ENCODE results near the gene PTK7.
A peak's percentile ranks its signal among the peaks of the same experiment; 100 is the strongest.

The PTK7 gene

DNA sequence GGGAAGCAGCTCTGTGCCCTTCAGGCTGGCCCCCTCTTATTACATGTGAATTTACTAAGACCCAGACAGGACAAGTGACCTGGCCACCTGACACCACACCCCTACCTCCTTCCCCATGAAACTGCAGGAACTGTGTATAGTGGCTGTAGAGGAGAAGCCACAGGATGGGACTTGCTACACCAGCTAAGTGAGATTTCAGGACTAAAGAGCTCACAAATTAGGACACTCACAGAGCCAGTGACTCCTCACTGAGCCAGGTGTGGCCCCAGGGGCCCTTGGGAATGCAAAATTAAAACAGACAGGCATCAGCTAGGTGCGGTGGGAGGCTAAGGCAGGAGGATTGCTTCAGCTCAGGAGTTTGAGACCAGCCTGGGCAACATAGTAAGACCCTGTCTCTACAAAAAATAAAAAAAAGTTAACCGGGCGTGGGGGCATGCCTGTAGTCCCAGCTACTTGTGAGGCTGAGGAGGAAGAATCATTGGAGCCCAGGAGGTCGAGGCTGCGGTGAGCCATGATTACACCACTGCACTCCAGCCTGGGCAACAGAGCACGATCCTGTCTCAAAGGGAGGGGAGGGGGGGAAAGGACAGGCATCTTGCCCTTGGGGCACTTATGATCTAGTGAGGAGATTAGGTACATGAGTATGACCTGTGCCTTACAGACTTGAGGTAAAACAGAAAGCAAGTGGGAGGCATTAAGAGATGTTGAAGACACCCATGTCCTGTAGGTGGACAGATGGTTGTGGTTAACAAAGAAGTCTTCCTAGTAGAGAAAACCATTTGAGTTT, 71.8 kb downstream of the PTK7 start:
- DNase-seq = no peak

DNA sequence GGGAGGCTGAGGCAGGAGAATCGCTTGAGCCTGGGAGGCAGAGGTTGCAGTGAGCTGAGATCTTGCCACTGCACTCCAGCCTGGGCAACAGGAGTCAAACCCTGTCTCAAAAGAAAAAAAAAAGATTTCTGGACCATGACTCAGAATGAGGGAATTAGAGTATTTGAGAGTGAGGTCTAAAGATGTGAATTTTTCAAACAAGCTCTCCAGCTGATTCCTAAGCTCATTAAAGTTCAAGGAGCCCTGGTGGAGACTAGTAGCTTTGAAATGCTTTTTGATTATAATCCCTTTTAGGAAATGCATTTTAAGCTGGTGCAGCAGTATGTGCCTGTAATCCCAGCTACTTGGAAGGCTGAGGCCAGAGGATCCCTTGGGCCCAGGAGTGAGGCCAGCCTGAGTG, 73.2 kb downstream of the PTK7 start:
- DNase-seq = no peak

DNA sequence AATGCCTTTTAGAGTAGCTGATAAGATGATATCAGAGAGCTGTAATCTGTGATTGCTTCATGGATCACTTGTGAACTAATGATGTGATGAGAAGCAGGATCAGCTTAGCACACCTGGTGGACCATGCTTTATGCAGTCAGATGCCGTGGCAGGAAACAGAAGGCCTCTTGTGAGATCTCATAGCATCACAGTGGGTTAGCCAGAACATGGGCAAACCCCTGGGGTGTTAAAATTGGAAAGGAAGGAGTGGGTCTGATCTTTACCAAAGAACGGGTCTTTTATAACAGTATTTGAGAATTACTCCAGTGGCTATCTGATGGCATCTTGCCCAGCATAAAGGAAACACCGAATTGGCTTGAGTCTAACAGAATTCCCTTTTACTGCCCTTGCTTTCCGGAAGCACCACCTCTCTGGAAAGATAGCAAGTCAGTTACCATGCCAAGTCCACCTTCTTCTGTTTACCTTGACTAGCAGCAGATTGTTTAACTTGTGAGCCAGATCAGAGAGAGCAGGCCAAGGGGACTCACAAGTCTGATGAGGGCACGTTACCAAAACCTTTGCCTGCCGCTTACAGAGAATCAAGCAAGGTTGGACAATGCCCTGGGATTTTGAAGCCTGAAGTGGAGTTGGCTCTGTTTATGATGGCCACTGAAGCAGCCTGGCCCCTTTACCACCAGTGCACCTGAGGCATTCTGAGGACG, 74.1 kb downstream of the PTK7 start:
- no peak for DNase-seq

DNA sequence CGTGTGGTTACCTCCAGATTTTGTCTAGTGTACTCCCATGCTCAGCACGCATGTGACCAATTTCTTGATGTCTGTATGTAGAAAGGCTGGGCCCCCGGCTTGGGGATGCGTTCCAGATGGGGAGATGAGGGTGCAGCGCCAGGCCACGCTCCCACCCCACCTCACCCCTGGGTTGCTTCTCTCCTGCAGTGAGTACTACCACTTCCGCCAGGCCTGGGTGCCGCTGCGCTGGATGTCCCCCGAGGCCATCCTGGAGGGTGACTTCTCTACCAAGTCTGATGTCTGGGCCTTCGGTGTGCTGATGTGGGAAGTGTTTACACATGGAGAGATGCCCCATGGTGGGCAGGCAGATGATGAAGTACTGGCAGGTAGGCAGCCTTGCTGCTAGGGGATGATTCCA, 83.5 kb downstream of the PTK7 start:
- no peak for DNase-seq

DNA sequence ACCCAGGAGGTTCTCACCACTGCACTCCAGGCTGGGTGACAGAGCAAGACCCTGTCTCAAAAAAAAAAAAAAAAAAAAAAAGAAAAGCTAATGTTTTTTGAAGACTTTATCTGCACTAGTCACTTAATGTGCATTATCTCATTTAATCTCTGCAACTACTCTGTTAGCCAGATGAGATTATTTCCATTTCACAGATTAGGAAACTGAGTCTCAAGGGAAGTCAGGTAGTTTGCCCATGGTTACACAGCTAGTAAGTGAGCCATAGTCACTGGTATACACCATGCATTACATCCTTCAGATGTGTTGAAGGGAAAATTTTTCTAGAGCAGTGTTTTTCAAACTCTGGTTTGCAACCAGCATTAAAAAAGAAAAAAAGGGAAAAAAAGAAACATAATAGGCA, 87.8 kb downstream of the PTK7 start:
- DNase-seq = no peak

DNA sequence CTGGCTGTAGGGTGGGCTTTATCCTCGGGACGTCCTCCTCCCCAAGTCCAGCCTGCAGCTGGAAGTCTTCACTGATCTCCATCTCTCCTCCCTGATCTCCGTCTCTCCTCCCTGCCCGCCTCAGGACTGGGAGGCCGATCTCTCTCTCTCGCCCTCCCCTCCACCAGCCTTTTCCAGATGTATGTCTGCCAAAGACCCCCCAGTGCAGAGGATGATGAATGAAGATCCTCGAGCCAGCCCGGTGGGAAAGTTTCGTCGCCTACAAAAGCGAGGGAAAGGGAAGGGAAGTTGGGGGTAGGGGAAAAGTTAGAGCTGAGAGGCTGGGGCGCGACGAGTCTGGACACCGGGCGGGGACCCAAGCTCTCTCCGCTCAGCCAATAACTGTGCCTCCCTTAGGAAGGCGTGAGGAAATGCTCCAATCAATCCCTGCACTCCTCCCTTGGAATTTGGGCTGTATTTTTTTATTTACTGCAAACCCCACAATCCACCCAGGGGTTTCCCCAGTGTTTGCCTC, 94.4 kb downstream of the PTK7 start:
- DNase-seq = peak; percentile 90

DNA sequence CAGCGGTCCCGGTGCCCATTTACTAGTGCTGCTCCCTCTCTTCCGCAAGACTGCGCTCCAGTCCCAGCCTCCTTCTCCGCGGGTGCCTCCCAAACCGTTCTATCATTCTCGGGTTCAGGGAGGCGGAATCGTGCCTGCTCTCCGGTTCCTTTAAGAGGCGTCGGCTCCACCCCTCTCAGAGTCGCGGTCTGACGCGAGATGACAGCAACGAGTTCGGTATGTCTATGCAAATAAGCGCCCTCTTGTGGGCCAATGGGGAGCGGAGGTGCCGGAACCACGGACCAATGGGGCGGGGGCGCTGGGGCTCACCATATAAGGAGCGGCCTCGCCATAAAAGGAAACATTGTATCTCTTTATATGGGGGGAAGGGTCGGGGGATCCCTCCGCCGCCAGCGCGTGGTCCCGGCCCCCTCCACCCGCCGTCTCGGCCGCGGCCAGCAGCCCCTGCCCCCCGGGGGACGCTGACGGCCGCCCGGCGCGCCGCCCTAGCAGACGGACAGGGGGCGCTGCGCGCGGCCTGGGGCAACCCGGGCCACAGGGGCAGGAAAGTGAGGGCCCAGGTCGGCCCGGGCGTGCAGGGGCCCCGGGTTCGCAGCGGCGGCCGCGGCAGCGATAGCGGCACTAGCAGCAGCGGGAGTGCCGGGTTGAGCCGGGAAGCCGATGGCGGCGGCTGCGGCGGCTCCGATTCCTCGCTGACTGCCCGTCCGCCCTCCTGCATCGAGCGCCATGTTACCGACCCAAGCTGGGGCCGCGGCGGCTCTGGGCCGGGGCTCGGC, 95.0 kb downstream of the PTK7 start, which contains the start of gene SRF:
TSS of gene SRF (plus strand) at position 339 of the 776 bp plus-strand sequence. CDS start at position 727, 388 bp downstream.
- DNase-seq = peak; percentile 93

DNA sequence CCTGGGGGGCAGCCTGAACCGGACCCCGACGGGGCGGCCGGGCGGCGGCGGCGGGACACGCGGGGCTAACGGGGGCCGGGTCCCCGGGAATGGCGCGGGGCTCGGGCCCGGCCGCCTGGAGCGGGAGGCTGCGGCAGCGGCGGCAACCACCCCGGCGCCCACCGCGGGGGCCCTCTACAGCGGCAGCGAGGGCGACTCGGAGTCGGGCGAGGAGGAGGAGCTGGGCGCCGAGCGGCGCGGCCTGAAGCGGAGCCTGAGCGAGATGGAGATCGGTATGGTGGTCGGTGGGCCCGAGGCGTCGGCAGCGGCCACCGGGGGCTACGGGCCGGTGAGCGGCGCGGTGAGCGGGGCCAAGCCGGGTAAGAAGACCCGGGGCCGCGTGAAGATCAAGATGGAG, 95.6 kb downstream of the PTK7 start:
- DNase-seq = no peak

DNA sequence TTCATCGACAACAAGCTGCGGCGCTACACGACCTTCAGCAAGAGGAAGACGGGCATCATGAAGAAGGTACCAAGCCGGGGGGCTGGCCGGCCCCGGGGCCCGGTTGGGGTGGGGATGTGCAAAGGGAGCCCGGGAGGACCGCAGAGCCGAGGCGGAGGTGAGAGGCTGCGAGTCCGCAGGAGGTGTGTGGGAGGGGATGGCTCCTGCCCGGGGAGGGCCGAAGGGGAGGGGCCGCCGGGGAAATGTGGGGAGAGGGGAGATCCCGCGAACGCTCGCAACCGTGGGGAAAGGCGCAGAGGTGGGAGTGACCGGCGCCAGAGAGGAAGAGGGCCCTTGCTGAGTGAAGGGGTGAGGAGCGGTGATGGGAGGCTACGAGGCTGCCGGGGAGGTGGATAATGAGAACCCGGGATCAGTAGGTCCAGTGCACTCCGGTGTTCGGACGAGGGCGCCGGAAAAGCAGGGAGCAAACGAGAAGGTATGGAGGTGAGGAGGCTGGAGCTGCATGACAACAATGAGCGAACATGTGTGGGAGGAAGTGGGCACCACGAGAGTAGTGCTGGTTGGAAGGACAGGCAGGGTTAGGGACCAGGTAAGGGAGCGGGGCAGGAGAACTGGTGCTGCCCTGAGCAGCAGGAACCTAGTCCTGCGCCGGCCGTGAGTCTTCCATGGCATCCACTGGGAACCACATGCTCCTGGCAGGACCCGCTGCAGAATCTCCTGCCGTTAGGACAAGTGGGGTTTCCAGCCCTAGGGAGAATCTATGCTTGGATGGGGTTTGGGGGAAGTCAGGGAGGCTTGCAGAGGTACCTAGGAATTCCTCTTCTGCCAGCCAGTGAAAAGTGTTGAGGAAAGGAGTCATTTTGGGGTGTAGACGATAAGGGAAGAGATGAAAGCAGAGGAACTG, 96.2 kb downstream of the PTK7 start:
- DNase-seq = no peak

DNA sequence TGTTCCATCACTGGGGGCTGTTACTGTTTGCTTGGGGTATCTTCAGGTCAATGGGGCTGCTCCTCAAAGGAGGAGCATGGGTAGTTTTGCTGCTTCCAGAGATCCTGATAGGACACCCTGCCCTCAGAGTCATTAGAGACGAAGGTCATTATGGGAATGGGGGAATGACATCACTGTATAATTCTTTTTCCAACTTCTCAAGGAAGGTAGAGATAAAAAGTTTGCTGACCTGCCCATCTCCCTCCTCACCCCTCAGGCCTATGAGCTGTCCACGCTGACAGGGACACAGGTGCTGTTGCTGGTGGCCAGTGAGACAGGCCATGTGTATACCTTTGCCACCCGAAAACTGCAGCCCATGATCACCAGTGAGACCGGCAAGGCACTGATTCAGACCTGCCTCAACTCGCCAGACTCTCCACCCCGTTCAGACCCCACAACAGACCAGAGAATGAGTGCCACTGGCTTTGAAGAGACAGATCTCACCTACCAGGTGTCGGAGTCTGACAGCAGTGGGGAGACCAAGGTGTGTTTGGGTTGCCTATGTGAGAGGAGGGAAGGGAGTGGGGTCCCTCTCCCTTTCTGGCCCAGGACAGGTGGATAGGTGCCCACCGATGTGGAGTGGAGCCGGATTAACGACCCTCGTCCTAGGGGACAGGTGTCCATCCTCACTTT, 97.6 kb downstream of the PTK7 start:
- DNase-seq = no peak

DNA sequence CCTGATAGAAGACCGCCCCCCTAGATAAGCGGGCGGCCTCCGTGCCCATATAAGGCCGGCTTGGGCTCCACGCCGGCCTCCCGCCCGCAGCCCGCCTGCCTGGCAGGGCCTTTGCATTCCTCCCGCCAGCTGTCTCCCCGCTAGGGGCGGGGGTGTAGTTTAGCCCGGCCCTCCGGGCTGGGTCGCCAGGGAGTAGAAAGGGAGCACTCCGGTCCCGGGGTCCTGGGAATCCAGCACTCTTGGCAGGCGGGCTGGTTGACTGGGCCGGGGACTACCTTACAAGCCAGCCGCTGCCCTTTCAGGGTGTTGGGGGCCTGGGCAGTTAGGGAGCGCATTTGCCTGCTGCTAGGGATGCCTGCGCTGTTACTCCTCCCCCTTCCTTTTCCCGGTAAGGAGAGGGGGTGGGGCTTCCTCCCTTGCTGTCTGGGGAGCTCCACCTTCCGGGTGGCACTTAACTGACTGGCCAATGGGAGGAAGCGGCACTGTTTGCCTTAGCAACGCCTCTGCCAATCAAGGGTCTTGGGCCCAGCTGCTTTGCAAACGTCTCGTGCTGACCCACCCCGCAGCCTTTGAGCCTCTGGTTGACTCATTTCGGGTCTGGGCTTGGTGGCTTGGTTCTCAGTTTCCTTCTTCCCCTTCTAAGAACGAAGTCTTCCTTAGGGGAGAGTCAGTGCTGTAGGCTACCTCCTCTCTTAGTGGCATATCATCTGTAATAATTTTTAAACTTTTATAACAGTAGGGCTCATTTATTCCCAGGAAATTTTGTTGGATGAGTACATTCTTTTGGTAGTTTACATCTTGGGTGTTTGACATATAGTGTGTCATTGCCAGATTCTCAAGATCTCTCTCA, 98.4 kb downstream of the PTK7 start:
- peak; percentile 94 for DNase-seq

DNA sequence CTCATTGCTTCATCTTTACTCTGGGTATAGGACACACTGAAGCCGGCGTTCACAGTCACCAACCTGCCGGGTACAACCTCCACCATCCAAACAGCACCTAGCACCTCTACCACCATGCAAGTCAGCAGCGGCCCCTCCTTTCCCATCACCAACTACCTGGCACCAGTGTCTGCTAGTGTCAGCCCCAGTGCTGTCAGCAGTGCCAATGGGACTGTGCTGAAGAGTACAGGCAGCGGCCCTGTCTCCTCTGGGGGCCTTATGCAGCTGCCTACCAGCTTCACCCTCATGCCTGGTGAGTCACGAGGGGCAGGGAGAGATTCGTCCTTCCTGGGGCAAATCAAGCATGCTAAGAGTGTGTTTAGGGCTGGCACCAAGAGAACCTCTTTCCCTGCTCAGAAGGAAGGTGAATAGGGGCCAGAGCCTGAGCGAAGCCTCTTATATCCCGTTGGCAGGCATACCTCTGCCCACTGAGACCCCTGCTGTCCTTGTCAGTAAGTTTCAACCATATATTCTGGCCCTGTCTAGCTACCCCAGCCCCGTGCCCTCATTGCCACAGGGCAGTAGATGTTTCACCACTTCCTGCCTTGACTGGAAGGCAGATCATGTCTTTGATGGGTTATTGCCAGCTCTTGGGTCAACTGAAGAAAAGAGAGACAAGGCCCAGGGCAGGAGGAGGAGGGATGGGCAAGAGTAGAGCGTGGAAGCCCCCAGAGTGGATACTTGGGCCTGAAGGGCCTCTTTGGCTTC, 99.7 kb downstream of the PTK7 start:
- no peak for DNase-seq

DNA sequence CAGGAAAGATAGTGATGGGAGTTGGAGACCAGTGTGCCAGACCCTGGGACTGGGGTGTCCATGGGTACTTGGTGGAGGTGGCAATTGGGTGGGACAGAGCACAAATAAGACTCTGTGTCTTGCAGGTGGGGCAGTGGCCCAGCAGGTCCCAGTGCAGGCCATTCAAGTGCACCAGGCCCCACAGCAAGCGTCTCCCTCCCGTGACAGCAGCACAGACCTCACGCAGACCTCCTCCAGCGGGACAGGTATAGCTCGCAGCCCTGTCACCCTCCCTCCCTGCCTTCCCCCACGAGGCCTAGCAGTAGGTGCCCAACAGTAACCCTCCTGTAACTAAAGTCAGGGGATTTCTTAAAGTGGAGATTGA, 100.3 kb downstream of the PTK7 start:
- DNase-seq = no peak

DNA sequence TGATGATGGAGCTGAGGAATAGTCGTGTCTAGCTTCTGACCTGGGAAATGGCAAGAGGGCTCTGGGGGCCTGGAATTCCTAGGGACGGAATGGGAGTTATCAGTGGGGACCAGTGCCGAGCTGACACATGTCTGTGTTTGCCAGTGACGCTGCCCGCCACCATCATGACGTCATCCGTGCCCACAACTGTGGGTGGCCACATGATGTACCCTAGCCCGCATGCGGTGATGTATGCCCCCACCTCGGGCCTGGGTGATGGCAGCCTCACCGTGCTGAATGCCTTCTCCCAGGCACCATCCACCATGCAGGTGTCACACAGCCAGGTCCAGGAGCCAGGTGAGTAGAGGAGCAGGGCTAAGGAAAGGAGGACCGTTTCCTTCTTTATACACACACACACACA, 102.0 kb downstream of the PTK7 start:
- DNase-seq = no peak

DNA sequence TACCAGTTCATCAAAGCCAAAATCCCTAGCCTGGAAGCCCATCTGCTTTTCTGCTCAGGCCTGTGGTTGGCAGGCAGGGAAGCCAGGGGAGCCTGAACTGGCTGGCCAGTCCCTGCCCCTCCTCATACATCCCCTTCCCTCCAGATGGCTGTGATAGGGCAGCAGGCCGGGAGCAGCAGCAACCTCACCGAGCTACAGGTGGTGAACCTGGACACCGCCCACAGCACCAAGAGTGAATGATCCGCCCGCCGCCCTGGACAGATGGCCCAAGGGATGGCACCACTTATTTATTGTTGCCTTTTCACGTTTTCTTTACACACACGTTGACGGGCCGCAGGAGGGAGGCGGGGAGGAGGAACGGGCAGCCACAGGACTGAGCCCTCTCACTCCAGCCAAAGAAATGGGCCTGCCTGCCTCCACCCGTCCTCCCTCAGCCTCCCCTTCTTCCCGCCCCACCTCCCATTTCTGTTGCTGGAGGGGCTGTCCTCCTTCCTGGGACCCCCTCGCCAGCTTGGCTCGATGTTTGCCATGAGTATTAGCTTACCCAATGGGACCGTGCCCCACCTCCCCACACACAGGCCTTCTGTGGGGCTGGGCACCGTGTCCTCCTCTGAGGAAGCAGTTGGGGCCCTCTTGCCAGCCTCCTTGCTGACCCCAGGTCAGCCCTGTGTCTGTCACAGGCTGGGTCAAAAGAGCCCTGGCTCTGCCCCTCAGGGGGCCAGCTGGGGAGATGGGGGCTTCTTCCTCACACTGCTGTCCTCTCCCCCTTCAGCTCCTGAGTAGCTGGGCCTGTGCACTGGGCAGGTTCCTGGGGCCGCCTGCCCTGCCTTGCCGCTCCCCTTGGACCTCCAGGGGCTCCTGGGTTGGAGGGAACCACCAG, 103.1 kb downstream of the PTK7 start:
- DNase-seq = no peak

DNA sequence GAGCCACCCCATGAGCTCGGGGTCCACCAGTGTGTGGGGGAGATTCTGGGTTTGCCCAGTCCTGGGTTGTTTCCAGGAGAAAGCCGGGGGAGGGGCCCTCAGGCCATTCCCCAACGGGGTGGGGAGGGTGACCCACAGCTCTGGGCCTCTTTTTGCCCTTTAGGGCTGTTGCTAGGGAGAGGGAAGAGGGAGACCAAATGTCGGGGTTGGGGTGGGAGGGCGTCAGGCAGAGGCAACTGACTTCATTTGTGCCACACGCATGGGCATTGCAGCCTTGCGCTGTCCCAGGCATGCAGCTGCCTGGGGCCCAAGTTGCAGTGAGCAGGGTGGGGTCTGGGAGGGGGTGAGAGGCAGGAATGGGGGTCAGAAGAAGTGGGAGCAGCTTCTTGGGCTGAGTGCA, 103.9 kb downstream of the PTK7 start:
- DNase-seq = no peak

DNA sequence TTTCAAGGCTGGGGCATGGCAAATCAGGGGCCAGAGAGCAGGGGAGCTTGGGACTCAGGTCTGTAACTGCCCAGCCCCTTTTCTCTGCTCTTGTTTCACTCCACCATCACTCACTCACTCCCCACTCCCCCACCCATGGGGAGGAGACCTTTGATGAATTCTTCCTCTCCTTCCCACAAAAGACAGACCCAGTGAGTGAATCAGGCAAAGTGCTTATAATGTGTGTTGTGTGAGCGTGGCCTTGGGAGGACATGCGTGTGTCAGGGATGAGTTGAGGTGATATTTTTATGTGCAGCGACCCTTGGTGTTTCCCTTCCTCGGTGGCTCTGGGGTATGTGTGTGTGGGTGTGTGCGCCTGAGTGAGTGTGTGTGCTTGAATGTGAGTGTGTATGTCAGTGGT, 104.9 kb downstream of the PTK7 start:
- DNase-seq = no peak

DNA sequence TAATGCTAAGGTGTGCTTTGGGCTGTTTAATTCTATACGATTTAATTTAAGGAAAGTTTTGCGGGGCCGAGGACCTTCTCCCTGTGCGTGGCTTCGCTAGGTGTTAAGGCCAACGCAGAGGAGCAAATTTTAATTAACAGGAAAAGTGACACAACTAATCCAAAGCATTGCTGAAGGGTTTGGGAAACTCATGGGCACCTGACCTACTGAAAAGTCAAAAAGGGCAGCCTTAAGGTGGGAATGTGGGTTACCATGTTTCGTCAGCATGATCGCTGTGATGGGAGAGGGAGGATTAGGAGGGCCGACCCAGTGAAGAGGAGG, 105.5 kb downstream of the PTK7 start:
- peak; percentile 38 for DNase-seq
